ENCODE data around the gene BORA.

BORA gene
- 5.6 to 11.4 reads per million in 2 donors for total RNA-seq

DNA sequence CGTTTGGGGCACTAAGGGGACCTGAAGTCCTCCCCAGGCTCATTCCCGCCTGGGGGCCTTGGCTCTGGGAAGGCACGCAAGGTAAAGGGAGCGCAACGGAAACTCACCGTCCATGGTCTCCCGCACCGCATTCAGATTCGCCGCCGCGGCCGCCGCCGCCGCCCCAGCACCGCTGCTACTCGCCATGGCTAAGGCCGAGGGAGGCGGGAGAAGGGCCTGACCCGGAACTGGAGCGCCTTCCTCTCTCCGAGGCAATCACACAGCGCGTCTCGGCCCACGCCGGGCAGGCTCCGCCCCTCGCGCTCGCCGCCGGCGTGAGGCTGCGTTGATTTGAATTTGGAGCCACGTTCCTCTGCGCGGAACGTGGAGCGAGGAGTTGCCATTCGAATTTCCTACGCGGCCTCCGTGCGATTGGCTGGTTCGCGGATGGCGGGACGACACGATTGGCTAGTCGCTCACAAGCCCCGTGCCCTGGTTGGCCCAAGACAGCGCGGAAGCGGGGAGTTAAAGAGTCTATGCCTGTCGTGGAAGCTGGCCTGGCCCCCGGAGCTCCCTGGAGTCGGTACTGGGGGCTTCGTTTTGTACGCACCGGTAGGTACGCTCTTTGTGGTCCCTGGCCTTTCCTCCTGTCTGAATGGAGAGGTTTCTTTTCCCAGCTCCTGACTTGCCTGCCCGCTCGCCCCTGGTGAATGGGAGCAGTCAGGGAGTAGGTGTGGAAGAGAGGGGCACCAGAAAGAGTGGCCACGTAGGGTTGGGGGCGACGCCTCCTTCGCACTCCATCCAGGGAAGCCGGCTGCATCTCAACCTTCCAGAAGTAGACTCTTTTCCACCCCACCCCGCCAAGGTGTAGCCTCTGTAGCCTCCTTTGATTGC lies at the start of gene BORA, which contains the start of gene MZT1:
BORA (plus strand) TSS at position 507 of the 873 bp plus-strand sequence. CDS start 1,018 bp downstream, outside the sequence.
MZT1 (minus strand) TSS at position 213 of the 873 bp plus-strand sequence; CDS start at position 186, 27 bp downstream.
- DNase-seq = peak; percentile 86 to 99 (median 93)

DNA sequence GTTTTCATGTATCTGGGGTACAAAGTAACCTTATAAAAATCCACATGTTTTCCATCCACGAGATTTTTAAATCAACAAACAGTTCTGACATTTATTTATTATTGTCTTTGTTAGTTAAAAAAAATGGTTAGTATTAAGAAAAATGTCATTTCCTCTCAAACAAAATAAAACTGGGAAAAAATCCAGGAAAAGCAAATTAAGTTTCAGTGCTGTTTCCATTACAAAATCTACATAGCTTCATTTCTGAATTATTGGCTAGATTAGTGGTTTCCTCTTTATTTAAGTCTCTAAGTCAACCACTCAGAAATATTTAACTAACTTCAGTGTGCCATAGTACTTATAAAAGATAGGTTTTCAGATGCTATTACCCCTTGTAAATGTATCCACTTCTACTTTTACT lies 49.4 kb upstream of the BORA start:
- DNase-seq = no peak

DNA sequence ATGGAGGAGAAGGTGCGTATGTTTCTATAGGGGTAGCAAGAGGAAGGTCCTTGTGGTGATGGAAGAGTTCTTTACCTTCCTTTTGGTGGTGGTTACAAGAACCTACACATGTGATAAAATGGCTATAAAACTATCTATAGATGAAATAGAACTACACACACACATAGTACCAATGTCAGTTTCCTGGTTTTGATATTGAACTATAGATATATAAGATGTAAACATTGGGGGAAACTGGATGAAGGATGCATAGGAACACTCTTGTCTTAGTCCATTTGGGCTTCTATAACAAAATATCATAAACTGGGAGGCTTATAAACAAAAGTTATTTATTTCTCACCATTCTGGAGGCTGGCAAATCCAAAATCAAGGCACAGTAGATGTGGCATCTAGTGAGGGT lies 47.4 kb upstream of the BORA start:
- no peak for DNase-seq

DNA sequence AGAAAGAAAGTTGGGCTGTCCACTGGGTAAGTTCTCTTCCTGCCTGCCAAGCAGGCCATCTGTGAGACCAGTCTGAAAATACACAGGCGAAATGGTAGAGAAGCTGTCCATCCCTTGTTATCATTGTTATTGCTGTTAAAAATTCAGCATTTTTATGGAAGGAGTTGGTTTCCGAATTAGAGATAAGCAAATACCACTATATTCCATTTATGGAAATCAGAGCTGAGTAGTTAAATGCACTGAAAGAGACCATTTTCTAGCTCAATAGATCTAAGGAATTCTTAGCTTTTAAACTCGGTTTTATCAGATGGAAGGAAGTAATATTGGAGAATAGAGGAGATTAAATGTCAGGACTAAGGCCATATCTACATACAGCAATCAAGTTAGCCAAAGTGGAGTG lies 41.0 kb upstream of the BORA start:
- no peak for DNase-seq

DNA sequence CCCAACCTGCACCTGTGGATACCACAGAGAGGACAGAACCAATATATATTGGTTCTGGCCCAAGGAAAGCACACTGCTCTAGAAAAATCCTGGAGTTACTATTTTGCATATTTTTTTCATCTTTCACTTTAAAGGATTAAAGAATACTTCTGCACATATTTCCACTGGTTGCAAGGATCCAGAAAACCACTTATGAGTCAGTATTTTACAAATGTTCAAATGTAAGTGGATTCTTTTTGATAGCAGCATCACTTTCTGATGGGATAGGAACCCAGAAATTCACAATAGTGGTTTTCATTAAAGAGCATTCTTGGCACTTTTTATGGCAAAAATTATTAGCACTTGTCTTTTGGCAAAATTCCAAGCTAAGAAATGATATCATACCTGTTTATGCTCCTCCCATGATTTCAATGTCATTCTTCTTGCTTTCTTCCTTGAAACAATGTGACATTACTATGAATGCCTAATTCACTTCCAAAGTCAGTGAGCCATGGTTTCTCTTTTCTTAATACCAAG lies 38.5 kb upstream of the BORA start:
- DNase-seq = no peak

DNA sequence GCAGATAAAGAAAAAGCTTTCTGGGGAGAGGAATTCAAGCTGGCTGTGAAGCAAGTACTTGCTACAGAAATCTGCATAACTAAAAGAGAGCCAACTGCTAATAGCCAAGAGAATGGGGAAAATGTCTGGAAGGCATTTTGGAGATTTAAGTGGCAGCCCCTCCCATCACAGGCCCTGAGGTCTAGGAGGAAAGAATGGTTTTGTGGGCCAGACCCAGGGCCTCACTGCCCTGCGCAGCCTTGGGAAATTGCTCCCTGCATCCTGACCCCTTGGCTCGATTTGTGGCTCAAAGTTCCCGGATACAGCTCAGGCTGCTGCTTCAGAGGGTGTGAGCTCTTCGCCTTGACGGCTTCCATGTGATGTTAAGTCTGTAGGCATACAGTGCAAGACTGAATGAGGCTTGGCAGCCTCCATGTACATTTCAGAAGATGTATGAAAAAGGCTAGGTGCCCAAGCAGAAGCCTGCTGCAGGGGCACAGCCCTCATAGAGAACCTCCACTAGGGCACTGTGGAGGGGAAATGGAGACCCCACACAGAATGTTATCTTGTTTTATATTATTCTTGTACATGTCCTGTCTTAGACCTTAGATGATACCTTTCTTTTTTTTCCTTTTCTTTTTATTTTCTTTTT lies 34.7 kb upstream of the BORA start:
- no peak for DNase-seq

DNA sequence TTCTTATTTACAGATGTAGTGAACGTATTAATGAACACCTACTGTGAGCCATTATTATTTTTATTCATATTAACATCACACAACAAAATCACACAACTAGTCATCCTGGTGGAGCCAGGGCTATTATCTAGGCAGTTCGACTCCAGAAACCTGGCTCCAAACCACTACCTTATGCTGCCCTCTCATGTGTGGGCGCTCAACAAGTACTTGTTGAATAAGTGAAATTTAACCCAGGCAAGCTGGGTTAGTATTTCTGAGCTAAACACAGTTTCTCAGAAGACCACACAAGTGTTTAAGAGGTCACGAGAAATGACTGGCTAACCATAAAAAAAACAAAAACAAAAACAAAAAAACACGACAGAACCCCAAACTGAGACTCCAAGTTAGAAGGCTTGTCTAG lies 33.9 kb upstream of the BORA start:
- no peak for DNase-seq

DNA sequence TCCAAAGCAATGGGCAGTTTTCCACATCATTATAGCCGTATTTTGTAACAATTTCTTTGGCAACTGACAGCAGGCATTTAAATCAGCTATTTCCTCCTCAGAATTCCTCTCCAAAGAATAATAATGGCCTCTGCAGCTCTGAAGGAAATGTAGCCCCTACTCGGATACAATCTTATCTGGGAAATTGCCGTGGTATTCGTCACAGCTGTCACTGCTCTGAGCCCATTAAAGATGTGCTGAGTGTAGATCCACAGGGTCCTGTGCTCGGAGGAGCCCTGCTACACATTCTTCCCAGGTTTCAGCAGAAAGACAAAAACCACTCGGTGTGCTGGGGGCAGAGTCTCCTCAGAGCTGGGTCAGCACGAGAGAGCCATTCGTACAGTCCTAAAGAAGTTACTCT lies 33.4 kb upstream of the BORA start:
- no peak for DNase-seq

DNA sequence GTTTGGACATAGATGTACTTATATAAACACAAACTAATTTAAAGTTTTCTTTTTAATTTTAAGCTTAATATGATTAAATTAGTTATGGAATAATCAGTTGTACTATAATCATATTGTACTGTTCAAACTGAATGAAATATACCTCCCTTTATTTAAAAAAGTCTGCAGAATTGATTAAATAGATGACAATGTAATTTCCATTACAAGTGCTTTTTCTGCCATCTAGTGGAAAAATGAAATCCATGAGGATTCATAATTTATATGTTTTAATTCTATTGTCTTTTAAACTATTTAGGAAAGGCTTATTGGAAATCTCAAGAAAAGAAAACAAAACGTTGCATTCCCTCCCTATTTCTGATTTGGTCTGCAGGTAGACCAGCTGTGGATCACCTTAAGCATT lies 31.1 kb upstream of the BORA start:
- no peak for DNase-seq

DNA sequence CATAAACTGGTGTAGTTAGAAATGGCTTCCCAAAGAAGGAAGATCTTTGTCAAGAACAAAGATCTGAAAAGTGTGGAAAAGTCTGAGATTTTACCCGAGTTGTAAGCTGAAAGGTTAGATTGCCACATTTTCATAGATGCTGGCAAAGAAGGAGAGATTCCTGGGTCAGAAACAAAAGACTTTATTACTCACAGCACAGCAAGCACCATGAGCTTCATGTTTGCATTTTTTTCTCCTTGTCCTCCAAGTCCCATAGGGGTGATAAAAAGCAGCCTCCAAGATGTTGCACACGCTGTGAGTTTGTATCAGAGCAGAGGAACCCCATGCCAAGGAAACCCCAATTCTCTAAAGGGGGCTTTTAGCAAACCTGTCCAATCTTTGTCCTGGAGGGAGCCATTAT lies 29.6 kb upstream of the BORA start:
- no peak for DNase-seq

DNA sequence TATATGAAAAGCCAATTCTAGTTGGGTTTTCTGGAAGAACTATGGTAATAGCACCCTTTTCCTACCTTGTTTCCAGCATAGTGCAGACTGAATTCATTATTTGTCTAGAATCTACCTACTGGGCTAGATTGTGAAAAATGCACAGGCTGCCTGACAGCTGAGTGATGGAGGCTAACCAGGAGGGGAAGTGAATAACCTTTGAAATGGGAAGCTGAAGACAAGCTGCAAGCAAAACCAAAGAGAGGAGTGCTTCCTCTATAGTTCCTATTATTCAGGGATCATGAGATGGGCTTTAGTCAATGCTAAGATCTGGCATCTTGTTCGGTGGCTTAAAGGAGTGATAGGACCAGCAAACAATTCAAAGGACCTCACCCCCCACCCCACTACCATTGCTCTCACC lies 27.2 kb upstream of the BORA start:
- no peak for DNase-seq

DNA sequence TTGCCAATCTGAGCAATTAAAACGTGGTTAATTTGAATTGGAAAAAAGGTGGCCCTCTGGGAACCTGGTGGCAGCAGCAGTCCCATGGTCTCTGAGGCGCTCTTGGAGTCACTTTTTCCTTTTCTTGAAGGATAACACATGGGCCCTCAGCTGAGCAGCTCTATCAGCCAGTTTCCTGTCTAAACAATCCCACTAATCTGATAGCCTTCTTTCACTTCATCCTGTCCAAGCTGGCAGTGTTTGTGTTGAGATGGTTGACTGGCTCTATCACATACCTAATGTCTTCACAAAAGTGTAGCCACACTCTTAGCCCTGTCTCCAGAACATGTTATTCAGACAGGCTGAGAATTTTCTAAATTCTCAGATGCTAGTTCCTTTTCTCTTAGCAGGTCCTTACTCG lies 10.9 kb upstream of the BORA start:
- no peak for DNase-seq

DNA sequence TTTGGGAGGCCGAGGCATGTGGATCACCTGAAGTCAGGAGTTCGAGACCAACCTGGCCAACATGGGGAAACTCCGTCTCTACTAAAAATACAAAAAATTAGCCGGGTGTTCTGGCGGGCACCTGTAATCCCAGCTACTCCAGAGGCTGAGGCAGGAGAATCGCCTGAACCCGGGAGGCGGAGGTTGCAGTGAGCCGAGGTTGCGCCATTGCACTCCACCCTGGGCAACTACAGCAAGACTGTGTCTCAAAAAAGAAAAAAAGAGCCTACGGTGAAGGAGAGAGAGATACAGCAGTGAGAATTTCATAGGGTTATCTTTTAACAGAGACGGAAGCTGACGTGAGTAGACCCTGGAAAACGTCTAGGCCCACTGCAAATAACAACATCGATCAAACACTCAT lies 1.5 kb upstream of the BORA start:
- peak in 1 of 5 experiments; percentile 14 for DNase-seq

DNA sequence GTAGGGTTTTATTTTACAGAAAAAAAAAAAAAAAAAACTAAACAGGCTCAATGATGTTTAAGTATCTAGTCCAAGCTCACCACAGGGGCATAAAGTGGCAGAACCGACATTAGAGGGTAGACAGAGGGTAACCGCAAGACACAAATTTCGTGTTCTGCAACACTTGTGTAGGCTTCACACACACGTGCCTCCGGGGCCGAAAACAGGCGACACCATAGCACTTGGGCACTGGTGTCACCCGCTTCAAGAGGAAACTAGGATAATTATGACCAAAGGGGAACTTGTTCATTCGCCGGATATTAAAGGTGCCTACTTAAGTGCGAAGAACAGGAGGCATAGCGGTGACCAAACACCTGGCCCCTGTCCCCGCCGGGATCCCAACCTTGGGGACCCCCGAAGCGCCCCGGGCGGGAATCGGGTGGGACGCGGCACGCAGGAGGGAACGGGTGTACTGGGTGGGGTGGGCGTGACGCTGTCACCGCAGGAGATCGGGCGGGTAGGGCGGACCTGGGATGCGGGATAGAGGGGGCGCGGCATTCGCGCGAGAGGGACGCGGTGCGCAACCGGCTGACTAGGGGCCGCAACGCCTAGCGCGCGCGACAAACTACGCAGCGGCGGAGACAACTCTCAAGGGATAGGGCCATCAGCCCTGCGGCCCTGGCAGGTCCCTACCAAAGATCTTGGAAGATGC lies 852 bp upstream of the BORA start:
- DNase-seq = peak; percentile 7 to 77 (median 20)

DNA sequence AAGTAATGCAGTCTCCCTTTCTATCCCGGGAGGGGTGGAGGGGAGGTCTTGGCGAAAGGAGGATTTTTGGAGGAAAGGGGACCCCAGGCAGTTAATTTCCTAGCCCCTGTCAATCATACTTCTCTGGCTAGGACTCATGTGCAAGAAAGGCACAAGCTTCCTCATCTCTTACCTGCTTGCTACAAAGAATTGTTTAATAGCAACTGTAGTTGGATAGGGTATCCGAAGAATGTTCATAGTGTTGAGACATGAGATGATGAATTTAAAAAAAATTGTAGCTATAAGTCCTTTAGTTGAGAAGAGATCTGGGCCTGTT lies 525 bp downstream of the BORA start:
- no peak for DNase-seq

DNA sequence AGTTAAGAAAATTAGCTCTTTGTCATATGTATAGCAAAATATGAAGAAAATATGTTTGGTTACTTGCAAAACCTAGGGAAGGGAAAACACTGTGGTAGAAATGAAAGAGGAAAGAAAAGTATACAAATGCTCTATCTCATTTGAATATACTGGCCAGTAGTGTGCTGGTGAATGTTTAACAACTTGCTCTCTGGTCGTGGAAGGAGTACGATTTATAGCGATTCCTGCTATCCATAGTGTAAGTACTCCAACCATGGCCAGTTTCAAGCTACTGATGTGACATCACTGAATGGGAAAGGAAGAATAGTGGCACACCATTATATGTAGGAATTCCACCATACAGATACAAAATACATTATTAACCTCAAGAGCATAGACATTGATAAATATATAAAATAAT lies 9.3 kb downstream of the BORA start:
- DNase-seq = no peak

DNA sequence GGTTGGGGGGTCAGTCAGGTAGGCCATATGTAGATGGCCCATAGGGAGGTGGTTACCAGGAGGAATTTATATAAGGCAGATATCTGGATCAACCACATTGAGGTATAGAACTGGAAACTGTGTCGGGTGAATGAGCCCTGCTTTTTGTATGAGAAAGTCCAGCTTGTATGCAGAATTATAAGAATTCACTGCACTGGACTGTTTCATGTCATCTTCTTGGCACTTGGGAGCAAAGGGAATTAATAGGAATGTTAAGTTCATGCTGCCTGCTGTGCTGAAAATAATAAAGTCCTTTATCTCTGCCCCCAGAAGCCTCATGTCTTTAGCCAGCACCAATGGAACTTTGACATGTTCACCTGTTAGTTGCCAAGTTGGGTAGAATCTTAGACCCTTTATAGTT lies 12.3 kb downstream of the BORA start:
- no peak for DNase-seq

DNA sequence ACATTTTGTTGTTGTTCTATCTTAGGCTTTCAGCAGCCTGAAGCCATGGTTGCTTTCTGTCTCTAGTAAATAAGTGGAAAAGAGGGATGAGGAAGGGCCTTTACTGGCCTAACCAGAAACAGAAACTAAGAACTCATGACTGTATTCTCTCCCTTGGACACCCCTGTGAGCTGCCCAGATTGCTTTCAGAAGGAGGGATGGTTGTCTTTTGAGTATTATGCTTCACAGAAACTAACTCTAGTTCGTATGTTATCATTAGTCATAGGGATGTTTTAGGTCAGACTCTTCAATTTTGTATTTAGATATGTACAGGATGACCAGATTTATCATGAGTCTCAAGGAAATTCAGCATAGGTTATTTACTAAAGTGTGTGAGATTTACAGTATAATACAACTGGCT lies 17.5 kb downstream of the BORA start:
- no peak for DNase-seq

DNA sequence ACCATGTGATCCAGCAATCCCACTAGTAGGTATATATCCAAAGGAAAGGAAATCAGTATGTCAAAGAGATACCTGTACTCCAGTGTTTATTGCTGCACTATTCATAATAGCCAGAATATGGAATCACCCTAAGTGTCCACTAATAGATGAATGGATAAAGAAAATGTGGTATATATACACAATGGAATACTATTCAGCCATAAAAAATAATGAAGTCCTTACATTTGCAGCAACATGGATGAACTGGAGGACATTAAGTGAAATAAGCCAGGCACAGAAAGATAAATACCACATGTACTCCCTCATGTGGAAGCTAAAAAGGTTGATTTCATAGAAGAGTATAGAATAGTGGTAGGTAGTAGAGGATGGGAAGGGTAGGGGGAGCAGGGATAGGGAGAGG lies 23.5 kb downstream of the BORA start:
- DNase-seq = no peak

DNA sequence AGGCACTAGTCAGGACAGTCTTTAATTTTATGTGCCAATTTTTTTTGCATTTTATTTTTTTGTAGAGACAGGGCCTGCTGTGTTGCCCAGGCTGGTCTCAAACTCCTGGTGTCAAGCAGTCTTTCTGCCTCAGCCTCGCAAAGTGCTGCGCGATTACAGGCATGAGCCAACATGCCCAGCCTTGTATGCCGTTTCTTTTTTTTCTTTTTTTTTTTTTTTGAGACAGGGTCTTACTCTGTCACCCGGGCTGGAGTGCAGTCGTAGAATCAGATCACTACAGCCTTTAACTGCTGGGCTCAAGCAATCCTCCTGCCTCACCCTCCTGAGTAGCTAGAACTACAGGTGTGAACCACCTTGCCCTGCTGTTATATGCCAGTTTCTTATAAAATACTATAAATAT lies 26.4 kb downstream of the BORA start:
- no peak for DNase-seq

DNA sequence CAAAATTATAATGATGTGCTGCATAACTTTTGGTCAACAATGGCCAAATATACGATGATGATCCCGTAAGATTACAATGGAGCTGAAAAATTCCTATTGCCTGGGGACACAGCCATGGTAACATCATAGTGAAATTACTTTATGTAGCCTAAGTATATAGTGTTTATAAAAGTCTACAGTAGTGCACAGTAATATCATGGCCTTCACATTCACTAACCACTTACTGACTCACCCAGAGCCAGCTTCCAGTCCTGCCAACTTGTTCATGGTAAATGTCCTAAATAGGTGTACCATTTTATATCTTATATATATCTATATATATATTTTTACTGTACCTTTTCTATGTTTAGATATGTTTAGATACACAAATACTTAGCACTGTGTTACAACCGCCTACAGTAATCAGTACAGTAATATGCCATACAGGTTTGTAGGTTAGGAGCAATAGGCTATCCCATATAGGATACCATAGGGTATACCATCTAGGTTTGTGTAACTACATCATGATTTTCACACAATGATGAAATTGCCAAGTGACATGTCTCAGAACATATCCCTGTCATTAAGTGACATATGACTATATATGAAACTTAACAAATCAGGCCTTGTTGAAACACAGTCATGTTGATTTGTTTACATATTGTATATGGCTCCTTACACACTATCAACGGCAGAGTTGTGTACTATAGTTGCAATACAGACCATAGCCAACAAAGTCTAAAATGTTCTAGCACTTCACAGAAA lies 30.2 kb downstream of the BORA start:
- DNase-seq = no peak

DNA sequence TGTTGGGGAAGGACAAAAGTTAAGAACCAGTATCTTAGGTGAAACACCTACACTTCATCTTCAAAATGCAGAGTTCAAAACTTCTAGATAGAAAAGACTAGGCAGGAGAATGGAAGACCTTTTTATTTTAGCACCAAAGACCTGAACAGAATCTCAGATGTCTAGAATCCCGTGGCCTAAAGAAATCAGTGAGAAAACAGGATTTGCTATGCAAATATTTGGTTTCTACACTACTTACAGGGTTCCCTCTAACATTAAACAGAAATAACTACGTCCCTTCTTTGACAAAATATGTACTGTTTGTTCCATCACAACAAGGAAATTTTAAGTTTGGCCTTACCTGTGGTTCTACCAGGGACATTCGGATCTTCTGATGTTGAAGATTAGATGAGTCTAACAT lies 32.5 kb downstream of the BORA start:
- DNase-seq = no peak

DNA sequence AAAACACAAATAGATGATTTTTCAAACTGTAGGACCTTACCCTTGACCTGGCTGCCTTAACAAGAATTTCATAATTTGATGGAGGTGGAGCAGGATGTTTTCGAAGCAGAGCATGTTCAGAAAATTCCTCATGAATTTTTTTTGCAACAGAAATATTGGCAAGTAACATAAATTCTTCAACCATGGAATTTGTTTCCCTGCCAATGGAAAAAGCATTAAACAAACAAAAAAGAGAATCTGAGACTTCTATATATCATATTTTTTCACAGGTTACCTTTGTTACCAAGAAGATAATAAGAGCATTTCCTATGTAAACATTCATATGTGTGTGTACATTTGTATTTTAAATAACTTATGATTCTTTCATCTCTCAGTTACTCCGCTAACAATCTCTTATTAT lies 35.7 kb downstream of the BORA start:
- no peak for DNase-seq
